ENCODE results near the gene COX19.

The COX19 gene

GRCh38 chr7:975702-976473 lies 539 bp upstream of the COX19 start:
- Histone ChIP-seq H3K9me3 (ENCODE audit: low read length) (no peaks in the 10 kb centered on the region), H3K4me1 (ENCODE audit: insufficient read depth, low read length) (peaks cover 42% of the 10 kb centered on the region), H3K36me3 (ENCODE audit: insufficient read depth, low read length) (peaks cover 20% of the 10 kb centered on the region), H3K4me3 (ENCODE audit: low read length) (peak overlapping the region; percentile 22), H3K27me3 (ENCODE audit: insufficient read depth, low read length) (no peaks in the 10 kb centered on the region), H2AFZ (ENCODE audit: low read depth, low read length) (no peak overlapping the region)

- Histone ChIP-seq H3K9me3 (ENCODE audit: low read length) (no peaks in the 10 kb centered on the region), H3K4me3 (ENCODE audit: low read length) (peak overlapping the region; percentile 78), H3K36me3 (ENCODE audit: insufficient read depth, low read length) (peaks cover 28% of the 10 kb centered on the region), H3K27me3 (ENCODE audit: insufficient read depth, low read length) (no peaks in the 10 kb centered on the region), H3K4me1 (ENCODE audit: insufficient read depth, low read length) (peaks cover 42% of the 10 kb centered on the region), H2AFZ (ENCODE audit: low read depth, low read length) (no peak overlapping the region)
Observed at GRCh38 chr7:974172-974571, 1.2 kb downstream of the COX19 start.

- Histone ChIP-seq H3K4me1 (ENCODE audit: insufficient read depth, low read length) (peaks cover 41% of the 10 kb centered on the region), H3K4me3 (ENCODE audit: low read length) (no peak overlapping the region), H2AFZ (ENCODE audit: low read depth, low read length) (no peak overlapping the region), H3K36me3 (ENCODE audit: insufficient read depth, low read length) (peaks cover 37% of the 10 kb centered on the region), H3K9me3 (ENCODE audit: low read length) (no peaks in the 10 kb centered on the region), H3K27me3 (ENCODE audit: insufficient read depth, low read length) (no peaks in the 10 kb centered on the region)
Observed at GRCh38 chr7:973312-973711, 2.0 kb downstream of the COX19 start.

GRCh38 chr7:972676-973309 lies 2.6 kb downstream of the COX19 start:
- H3K4me3 ChIP-seq (ENCODE audit: low read length) = no peak overlapping the region
- peaks cover 42% of the 10 kb centered on the region for H3K36me3 ChIP-seq (ENCODE audit: insufficient read depth, low read length)
- H3K4me1 ChIP-seq (ENCODE audit: insufficient read depth, low read length) = peaks cover 36% of the 10 kb centered on the region
- H2AFZ ChIP-seq (ENCODE audit: low read depth, low read length) = no peak overlapping the region
- H3K27me3 ChIP-seq (ENCODE audit: insufficient read depth, low read length) = no peaks in the 10 kb centered on the region
- H3K9me3 ChIP-seq (ENCODE audit: low read length) = no peaks in the 10 kb centered on the region

- peaks cover 29% of the 10 kb centered on the region for H3K4me1 ChIP-seq (ENCODE audit: insufficient read depth, low read length)
- peaks cover 47% of the 10 kb centered on the region for H3K36me3 ChIP-seq (ENCODE audit: insufficient read depth, low read length)
- H2AFZ ChIP-seq (ENCODE audit: low read depth, low read length) = no peak overlapping the region
- no peak overlapping the region for H3K4me3 ChIP-seq (ENCODE audit: low read length)
- no peaks in the 10 kb centered on the region for H3K27me3 ChIP-seq (ENCODE audit: insufficient read depth, low read length)
- no peaks in the 10 kb centered on the region for H3K9me3 ChIP-seq (ENCODE audit: low read length)
Observed at GRCh38 chr7:972110-972509, 3.2 kb downstream of the COX19 start.

GRCh38 chr7:970744-971143 lies 4.6 kb downstream of the COX19 start:
- no peak overlapping the region for H2AFZ ChIP-seq (ENCODE audit: low read depth, low read length)
- H3K36me3 ChIP-seq (ENCODE audit: insufficient read depth, low read length) = peaks cover 53% of the 10 kb centered on the region
- peaks cover 26% of the 10 kb centered on the region for H3K4me1 ChIP-seq (ENCODE audit: insufficient read depth, low read length)
- H3K9me3 ChIP-seq (ENCODE audit: low read length) = no peaks in the 10 kb centered on the region
- no peaks in the 10 kb centered on the region for H3K27me3 ChIP-seq (ENCODE audit: insufficient read depth, low read length)
- H3K4me3 ChIP-seq (ENCODE audit: low read length) = no peak overlapping the region

GRCh38 chr7:969403-969802 lies 5.9 kb downstream of the COX19 start:
- H3K27me3 ChIP-seq (ENCODE audit: insufficient read depth, low read length) = no peaks in the 10 kb centered on the region
- H3K4me1 ChIP-seq (ENCODE audit: insufficient read depth, low read length) = peaks cover 35% of the 10 kb centered on the region
- H2AFZ ChIP-seq (ENCODE audit: low read depth, low read length) = no peak overlapping the region
- peaks cover 53% of the 10 kb centered on the region for H3K36me3 ChIP-seq (ENCODE audit: insufficient read depth, low read length)
- no peak overlapping the region for H3K4me3 ChIP-seq (ENCODE audit: low read length)
- no peaks in the 10 kb centered on the region for H3K9me3 ChIP-seq (ENCODE audit: low read length)

- H3K27me3 ChIP-seq (ENCODE audit: insufficient read depth, low read length) = no peaks in the 10 kb centered on the region
- H2AFZ ChIP-seq (ENCODE audit: low read depth, low read length) = no peak overlapping the region
- no peak overlapping the region for H3K4me3 ChIP-seq (ENCODE audit: low read length)
- peaks cover 53% of the 10 kb centered on the region for H3K36me3 ChIP-seq (ENCODE audit: insufficient read depth, low read length)
- no peaks in the 10 kb centered on the region for H3K9me3 ChIP-seq (ENCODE audit: low read length)
- peaks cover 28% of the 10 kb centered on the region for H3K4me1 ChIP-seq (ENCODE audit: insufficient read depth, low read length)
Observed at GRCh38 chr7:968205-969105, 6.9 kb downstream of the COX19 start.

GRCh38 chr7:967361-968082 lies 7.8 kb downstream of the COX19 start:
- H3K4me3 ChIP-seq (ENCODE audit: low read length) = no peak overlapping the region
- peaks cover 19% of the 10 kb centered on the region for H3K4me1 ChIP-seq (ENCODE audit: insufficient read depth, low read length)
- peaks cover 46% of the 10 kb centered on the region for H3K36me3 ChIP-seq (ENCODE audit: insufficient read depth, low read length)
- no peaks in the 10 kb centered on the region for H3K9me3 ChIP-seq (ENCODE audit: low read length)
- H2AFZ ChIP-seq (ENCODE audit: low read depth, low read length) = no peak overlapping the region
- H3K27me3 ChIP-seq (ENCODE audit: insufficient read depth, low read length) = no peaks in the 10 kb centered on the region

GRCh38 chr7:966291-967069 lies 8.9 kb downstream of the COX19 start:
- no peaks in the 10 kb centered on the region for H3K9me3 ChIP-seq (ENCODE audit: low read length)
- H3K36me3 ChIP-seq (ENCODE audit: insufficient read depth, low read length) = peaks cover 37% of the 10 kb centered on the region
- no peak overlapping the region for H3K4me3 ChIP-seq (ENCODE audit: low read length)

GRCh38 chr7:964401-965231 lies 10.7 kb downstream of the COX19 start:
- Histone ChIP-seq H3K27me3 (ENCODE audit: insufficient read depth, low read length) (no peaks in the 10 kb centered on the region), H2AFZ (ENCODE audit: low read depth, low read length) (no peak overlapping the region), H3K4me3 (ENCODE audit: low read length) (no peak overlapping the region), H3K4me1 (ENCODE audit: insufficient read depth, low read length) (peaks cover 10% of the 10 kb centered on the region), H3K36me3 (ENCODE audit: insufficient read depth, low read length) (peaks cover 29% of the 10 kb centered on the region), H3K9me3 (ENCODE audit: low read length) (no peaks in the 10 kb centered on the region)

More at GRCh38 chr7:966291-967069, 8.9 kb downstream of the COX19 start:
- no peaks in the 10 kb centered on the region for H3K27me3 ChIP-seq (ENCODE audit: insufficient read depth, low read length)
- H3K4me1 ChIP-seq (ENCODE audit: insufficient read depth, low read length) = peaks cover 10% of the 10 kb centered on the region
- no peak overlapping the region for H2AFZ ChIP-seq (ENCODE audit: low read depth, low read length)
